ENCODE data around the gene SAFB2. TPM values are rescaled to one million over a fixed set of nuclear protein-coding genes. Genes with fewer than 3 reads are reported as not detected.

Gene SAFB2
- polyA plus RNA-seq, 6 donors from 2014 or later = 19.9 to 56.0 (median 29.3) TPM

- H3K4me3 Mint-ChIP-seq = peak overlapping the region in 1 of 8 donors; percentile 41
Measured at GRCh38 chr19:5579286-5579685, 43.3 kb downstream of the SAFB2 start.

GRCh38 chr19:5578097-5578846 is 44.3 kb downstream of the SAFB2 start:
- Mint-ChIP-seq H3K4me3 (peak overlapping the region in 2 of 8 donors; percentile 47 to 53), H3K4me1 (peaks cover 8 to 12% (median 9%) of the 10 kb centered on the region in 3 donors), H3K36me3 (no peaks in the 10 kb centered on the region), H3K27me3 (no peaks in the 10 kb centered on the region), H3K27ac (peak overlapping the region in 3 of 6 donors; percentile 49 to 81 (median 67)), H3K9me3 (no peaks in the 10 kb centered on the region)
- DNase-seq (peak; percentile 60), ATAC-seq (ENCODE audit: low read depth in 2 of 2) (peak; percentile 87 to 88)

More at GRCh38 chr19:5579286-5579685, 43.3 kb downstream of the SAFB2 start:
- DNase-seq (no peak), ATAC-seq (ENCODE audit: low read depth in 2 of 2) (no peak)
- no peaks in the 10 kb centered on the region for H3K36me3 Mint-ChIP-seq
- H3K27ac Mint-ChIP-seq = no peak overlapping the region
- peaks cover 8 to 12% (median 9%) of the 10 kb centered on the region in 3 donors for H3K4me1 Mint-ChIP-seq
- no peaks in the 10 kb centered on the region for H3K27me3 Mint-ChIP-seq
- no peaks in the 10 kb centered on the region for H3K9me3 Mint-ChIP-seq

GRCh38 chr19:5575590-5575989 is 47.0 kb downstream of the SAFB2 start:
- ATAC-seq (ENCODE audit: low read depth in 2 of 2) (no peak), DNase-seq (no peak)
- peaks cover 8 to 12% (median 9%) of the 10 kb centered on the region in 3 donors for H3K4me1 Mint-ChIP-seq
- no peaks in the 10 kb centered on the region for H3K36me3 Mint-ChIP-seq
- H3K4me3 Mint-ChIP-seq = no peak overlapping the region
- H3K27ac Mint-ChIP-seq = no peak overlapping the region
- H3K9me3 Mint-ChIP-seq = peaks cover 0 to 6% (median 0%) of the 10 kb centered on the region in 7 donors
- H3K27me3 Mint-ChIP-seq = no peaks in the 10 kb centered on the region

GRCh38 chr19:5572556-5573286 is 49.9 kb downstream of the SAFB2 start:
- Mint-ChIP-seq H3K4me1 (peaks cover 1 to 2% (median 2%) of the 10 kb centered on the region in 3 donors), H3K27ac (no peak overlapping the region), H3K36me3 (no peaks in the 10 kb centered on the region), H3K9me3 (peaks cover 0 to 6% (median 0%) of the 10 kb centered on the region in 7 donors), H3K27me3 (peaks cover 0 to 12% (median 5%) of the 10 kb centered on the region in 3 donors), H3K4me3 (no peak overlapping the region)
- DNase-seq (no peak), ATAC-seq (ENCODE audit: low read depth in 2 of 2) (no peak)

- no peak overlapping the region for H3K4me3 Mint-ChIP-seq
- no peak for DNase-seq
- no peak for ATAC-seq (ENCODE audit: low read depth in 2 of 2)
- H3K9me3 Mint-ChIP-seq = peaks cover 0 to 6% (median 0%) of the 10 kb centered on the region in 7 donors
- no peaks in the 10 kb centered on the region for H3K4me1 Mint-ChIP-seq
- no peaks in the 10 kb centered on the region for H3K36me3 Mint-ChIP-seq
- peaks cover 0 to 12% (median 5%) of the 10 kb centered on the region in 3 donors for H3K27me3 Mint-ChIP-seq
- H3K27ac Mint-ChIP-seq = no peak overlapping the region
Measured at GRCh38 chr19:5571777-5572176, 50.8 kb downstream of the SAFB2 start.

- H3K27me3 Mint-ChIP-seq = peaks cover 9 to 16% (median 12%) of the 10 kb centered on the region in 3 donors
- H3K4me1 Mint-ChIP-seq = peaks cover 0 to 4% (median 0%) of the 10 kb centered on the region in 3 donors
- ATAC-seq (ENCODE audit: low read depth in 2 of 2) = no peak
- no peak overlapping the region for H3K4me3 Mint-ChIP-seq
- no peaks in the 10 kb centered on the region for H3K36me3 Mint-ChIP-seq
- peaks cover 0 to 9% (median 0%) of the 10 kb centered on the region in 7 donors for H3K9me3 Mint-ChIP-seq
- no peak overlapping the region for H3K27ac Mint-ChIP-seq
- DNase-seq = no peak
Measured at GRCh38 chr19:5567970-5568407, 54.6 kb downstream of the SAFB2 start.

- DNase-seq = no peak
- Mint-ChIP-seq H3K27me3 (peaks cover 15 to 22% (median 15%) of the 10 kb centered on the region in 3 donors), H3K27ac (no peak within 1 kb of the TSS), H3K4me3 (no peak within 1 kb of the TSS), H3K36me3 (peaks cover 0 to 2% of the 10 kb centered on the region in 2 donors), H3K9me3 (peaks cover 0 to 9% (median under 1%) of the 10 kb centered on the region in 7 donors), H3K4me1 (peaks cover 0 to 4% (median 0%) of the 10 kb centered on the region in 3 donors)
- ATAC-seq (ENCODE audit: low read depth in 2 of 2) = no peak
Measured at GRCh38 chr19:5567360-5567969, 55.1 kb downstream of the SAFB2 start, which contains the start of gene TINCR. Gene TINCR, minus strand, starts transcription at chr19:5567953.

- no peak for DNase-seq
- Mint-ChIP-seq H3K27me3 (peaks cover 21 to 43% (median 29%) of the 10 kb centered on the region in 3 donors), H3K4me1 (peaks cover 0 to 4% (median 0%) of the 10 kb centered on the region in 3 donors), H3K9me3 (peaks cover 6 to 18% (median 9%) of the 10 kb centered on the region in 7 donors), H3K36me3 (peaks cover 5 to 17% of the 10 kb centered on the region in 2 donors), H3K4me3 (no peak overlapping the region), H3K27ac (no peak overlapping the region)
- ATAC-seq (ENCODE audit: low read depth in 2 of 2) = no peak
Measured at GRCh38 chr19:5564930-5565329, 57.6 kb downstream of the SAFB2 start.

GRCh38 chr19:5563935-5564612 is 58.5 kb downstream of the SAFB2 start:
- Mint-ChIP-seq H3K4me3 (no peak overlapping the region), H3K27me3 (peaks cover 21 to 38% (median 25%) of the 10 kb centered on the region in 3 donors), H3K9me3 (peaks cover 6 to 18% (median 9%) of the 10 kb centered on the region in 7 donors), H3K36me3 (peaks cover 5 to 17% of the 10 kb centered on the region in 2 donors), H3K27ac (no peak overlapping the region), H3K4me1 (peaks cover 0 to 4% (median 0%) of the 10 kb centered on the region in 3 donors)
- ATAC-seq (ENCODE audit: low read depth in 2 of 2) (peak; percentile 33 to 43), DNase-seq (no peak)

GRCh38 chr19:5563008-5563431 is 59.6 kb downstream of the SAFB2 start:
- DNase-seq (no peak), ATAC-seq (ENCODE audit: low read depth in 2 of 2) (no peak)
- H3K27ac Mint-ChIP-seq = no peak overlapping the region
- H3K27me3 Mint-ChIP-seq = peaks cover 27 to 41% (median 32%) of the 10 kb centered on the region in 3 donors
- peaks cover 5 to 24% of the 10 kb centered on the region in 2 donors for H3K36me3 Mint-ChIP-seq
- no peak overlapping the region for H3K4me3 Mint-ChIP-seq
- peaks cover 7 to 21% (median 13%) of the 10 kb centered on the region in 7 donors for H3K9me3 Mint-ChIP-seq
- peaks cover 0 to 4% (median 3%) of the 10 kb centered on the region in 3 donors for H3K4me1 Mint-ChIP-seq

- H3K36me3 Mint-ChIP-seq = peaks cover 5 to 30% of the 10 kb centered on the region in 2 donors
- peak overlapping the region in 1 of 6 donors; percentile 82 for H3K27ac Mint-ChIP-seq
- no peak for DNase-seq
- peaks cover 0 to 4% (median 3%) of the 10 kb centered on the region in 3 donors for H3K4me1 Mint-ChIP-seq
- H3K27me3 Mint-ChIP-seq = peaks cover 31 to 47% (median 40%) of the 10 kb centered on the region in 3 donors
- H3K9me3 Mint-ChIP-seq = peaks cover 7 to 24% (median 14%) of the 10 kb centered on the region in 7 donors
- ATAC-seq (ENCODE audit: low read depth in 2 of 2) = no peak
- H3K4me3 Mint-ChIP-seq = no peak overlapping the region
Measured at GRCh38 chr19:5562280-5562679, 60.3 kb downstream of the SAFB2 start.

GRCh38 chr19:5561559-5561958 is 61.0 kb downstream of the SAFB2 start:
- H3K27ac Mint-ChIP-seq = no peak overlapping the region
- peaks cover 5 to 36% of the 10 kb centered on the region in 2 donors for H3K36me3 Mint-ChIP-seq
- no peak for DNase-seq
- ATAC-seq (ENCODE audit: low read depth in 2 of 2) = no peak
- H3K27me3 Mint-ChIP-seq = peaks cover 38 to 53% (median 47%) of the 10 kb centered on the region in 3 donors
- peaks cover 0 to 4% (median 3%) of the 10 kb centered on the region in 3 donors for H3K4me1 Mint-ChIP-seq
- no peak overlapping the region for H3K4me3 Mint-ChIP-seq
- peaks cover 7 to 24% (median 16%) of the 10 kb centered on the region in 7 donors for H3K9me3 Mint-ChIP-seq
